Measurements from ENCODE around the gene CALHM2. TPM values are rescaled to one million over a fixed set of nuclear protein-coding genes. Genes with fewer than 3 reads are reported as not detected.
"Not testable (repeated sequence)": the region's sequence is repeated elsewhere in the genome, so short reads cannot be mapped to it uniquely, and the experiment has no call there.

Gene CALHM2
- polyA plus RNA-seq, 4 donors = 11.8 to 34.7 (median 12.6) TPM

- DNase-seq (ENCODE audit: low read depth in 4 of 4, low spot score in 3 of 4) = no peak
Observed at GRCh38 chr10:103419101-103419500, 33.1 kb downstream of the CALHM2 start.

DNA sequence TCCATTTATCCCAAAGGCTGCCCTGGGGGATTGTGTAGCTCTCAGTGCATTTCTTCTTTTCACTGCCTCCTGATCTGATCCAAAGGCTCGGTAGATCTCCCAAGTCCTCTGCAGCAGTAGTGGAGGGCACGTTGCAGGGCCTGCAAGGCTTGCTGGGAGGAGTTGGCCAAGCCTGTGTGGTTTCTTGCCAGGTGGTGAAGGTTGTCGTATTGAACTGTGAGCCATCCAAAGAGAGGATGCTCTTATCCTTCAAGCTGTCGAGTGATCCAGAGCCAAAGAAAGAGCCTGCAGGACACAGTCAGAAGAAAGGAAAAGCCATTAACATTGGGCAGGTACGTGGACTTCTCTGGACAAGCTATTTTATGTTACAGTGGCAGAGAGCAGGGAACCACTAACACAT, 34.6 kb downstream of the CALHM2 start:
- no peak for DNase-seq (ENCODE audit: low read depth in 4 of 4, low spot score in 3 of 4)

- not testable (repeated sequence) for DNase-seq (ENCODE audit: low read depth in 4 of 4, low spot score in 3 of 4)
Observed at GRCh38 chr10:103417148-103417469, 35.1 kb downstream of the CALHM2 start.

GRCh38 chr10:103416436-103417147, 35.6 kb downstream of the CALHM2 start:
- DNase-seq (ENCODE audit: low read depth in 4 of 4, low spot score in 3 of 4) = peak; percentile 29 to 58 (median 39)

DNA sequence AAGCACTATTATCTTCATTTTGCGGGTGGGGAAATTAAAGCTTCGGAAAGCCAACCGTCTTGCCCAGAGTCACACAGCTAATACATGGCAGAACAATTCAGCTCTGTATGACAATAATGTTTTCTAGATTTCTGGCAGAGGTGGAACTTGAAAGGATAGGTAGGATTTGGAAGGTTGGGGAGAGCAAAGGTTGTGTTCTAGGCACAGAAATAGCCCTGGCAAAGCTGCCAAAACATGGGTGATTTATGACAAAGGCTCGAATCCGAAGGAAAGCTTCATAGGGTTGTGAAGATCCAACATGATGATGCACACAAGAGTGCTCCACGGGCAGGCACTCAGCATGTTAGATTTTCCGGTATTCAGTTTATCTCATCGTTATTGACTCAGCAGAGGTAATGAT, 36.6 kb downstream of the CALHM2 start:
- DNase-seq (ENCODE audit: low read depth in 4 of 4, low spot score in 3 of 4) = no peak

DNA sequence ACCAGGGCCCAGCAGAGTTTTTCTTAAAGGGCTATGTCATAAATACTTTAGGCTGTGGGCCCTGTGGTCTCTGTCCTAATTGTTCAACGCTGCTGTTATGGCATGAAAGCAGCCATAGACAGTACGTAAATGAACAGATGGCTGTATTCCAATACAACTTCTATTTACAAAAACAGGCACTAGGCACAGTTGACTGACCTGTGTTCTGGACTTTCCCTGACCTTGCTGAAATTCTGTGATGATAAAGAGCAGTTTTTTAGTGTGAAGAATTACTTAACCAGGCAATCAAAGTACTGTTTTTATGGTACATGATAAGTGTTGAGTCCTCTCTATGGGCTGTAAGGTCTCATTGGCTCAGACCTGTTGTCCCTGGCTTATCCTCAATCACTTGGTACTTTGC, 38.6 kb downstream of the CALHM2 start:
- no peak for DNase-seq (ENCODE audit: low read depth in 4 of 4, low spot score in 3 of 4)

GRCh38 chr10:103397191-103397825, 54.9 kb downstream of the CALHM2 start:
- DNase-seq (ENCODE audit: low read depth in 4 of 4, low spot score in 3 of 4) = no peak

DNA sequence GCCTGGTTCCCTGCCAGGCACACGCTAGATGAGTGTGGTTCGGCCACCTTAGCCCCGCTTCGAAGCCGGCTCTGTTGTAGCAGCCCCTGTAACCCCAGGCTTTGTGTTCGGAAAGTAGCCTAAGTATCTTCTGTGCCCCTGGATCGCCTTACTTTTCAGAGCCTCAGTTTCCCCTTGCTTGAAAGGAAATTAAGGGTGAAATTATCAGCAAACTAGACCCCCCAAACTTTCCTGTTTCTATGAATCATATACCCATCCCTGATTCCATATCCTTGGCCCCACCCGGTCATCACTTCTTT, 55.4 kb downstream of the CALHM2 start:
- DNase-seq (ENCODE audit: low read depth in 4 of 4, low spot score in 3 of 4) = no peak

Other genes with a start within 250 kb of the CALHM2 start
- under 1 TPM in 3 of 4 donors, not detected in 1; 0.14 to 0.20 (median 0.20) TPM for gene RPEL1, start 206.5 kb downstream of the CALHM2 start, polyA plus RNA-seq (ENCODE audit: insufficient read length in 4 of 4)
- 1 to 10 TPM in 3 of 4 donors, under 1 TPM in 1; 0.70 to 1.5 (median 1.3) TPM for gene INA, start 175.2 kb downstream of the CALHM2 start, polyA plus RNA-seq (ENCODE audit: insufficient read length in 4 of 4)
- gene PCGF6, start 101.2 kb downstream of the CALHM2 start, polyA plus RNA-seq (ENCODE audit: insufficient read length in 4 of 4) = 10 to 100 TPM; 13.7 to 17.1 (median 14.9) TPM
- gene TAF5, start 84.4 kb downstream of the CALHM2 start, polyA plus RNA-seq (ENCODE audit: insufficient read length in 4 of 4) = 1 to 10 TPM; 7.4 to 8.8 (median 8.1) TPM
- 100 to 1,000 TPM; 155 to 260 (median 219) TPM for gene ATP5MK, start 55.9 kb downstream of the CALHM2 start, polyA plus RNA-seq (ENCODE audit: insufficient read length in 4 of 4)
- 10 to 100 TPM; 24.6 to 38.4 (median 35.0) TPM for gene PDCD11, start 55.7 kb downstream of the CALHM2 start, polyA plus RNA-seq (ENCODE audit: insufficient read length in 4 of 4)
- under 1 TPM; 0.06 to 0.10 (median 0.08) TPM for gene CALHM1, start 6.5 kb upstream of the CALHM2 start, polyA plus RNA-seq (ENCODE audit: insufficient read length in 4 of 4)
- gene CALHM3, start 26.9 kb upstream of the CALHM2 start, polyA plus RNA-seq (ENCODE audit: insufficient read length in 4 of 4) = not detected
- 1 to 10 TPM in 1 of 4 donors, under 1 TPM in 3; 0.83 to 3.3 (median 0.92) TPM for gene NEURL1, start 41.3 kb upstream of the CALHM2 start, polyA plus RNA-seq (ENCODE audit: insufficient read length in 4 of 4)

Data from left renal pelvis (tissue), 4 donors.